Muscle of leg (tissue), 11 donors: ENCODE data around the gene CELA2A. TPM values are rescaled to one million over a fixed set of nuclear protein-coding genes. Genes with fewer than 3 reads are reported as not detected.
"Not testable (repeated sequence)": the region's sequence is repeated elsewhere in the genome, so short reads cannot be mapped to it uniquely, and the experiment has no call there.

ENCODE experiments used
- DNase-seq: peaks from one replicate; pipeline ENCODE4 v3.0.0; 2013
- H3K27ac ChIP-seq: one replicate; pipeline ENCODE4 v1.5.1; 2013; ENCODE audit warnings: mild to moderate bottlenecking, low read length, control low read depth
- H3K27me3 ChIP-seq: one replicate; pipeline ENCODE4 v1.6.1; 2013; ENCODE audit warnings: low read length; ENCODE audit not compliant: control insufficient read depth, insufficient read depth
- H3K36me3 ChIP-seq: one replicate; pipeline ENCODE4 v1.6.1; 2013; ENCODE audit warnings: low read length; ENCODE audit not compliant: control insufficient read depth, insufficient read depth
- H3K4me1 ChIP-seq: one replicate; pipeline ENCODE4 v1.6.1; 2013; ENCODE audit warnings: low read length; ENCODE audit not compliant: control insufficient read depth, insufficient read depth
- H3K4me3 ChIP-seq: one replicate; pipeline ENCODE4 v1.5.1; 2013; ENCODE audit warnings: low read length, control low read depth
- H3K9me3 ChIP-seq: replicated peaks from 2 replicates; pipeline ENCODE4 v1.6.1; 2013; ENCODE audit warnings: low read depth, low read length; ENCODE audit not compliant: control insufficient read depth
- WGBS: methylation state at CpG from one replicate; pipeline ENCODE4 v1.1.5; 2013; ENCODE audit warnings: missing lambda C conversion rate; ENCODE audit not compliant: insufficient coverage; 5-methylcytosine and 5-hydroxymethylcytosine counted together
- polyA plus RNA-seq, 8 donors: library from polyadenylated mRNA; unstranded; fragments of 120-200 nt; gene quantifications; one replicate each; pipeline versions ENCODE4 v1.2.1 to v1.2.3, GENCODE V29; 2013; ENCODE audit warnings: inconsistent platforms in 1 of 8, low replicate concordance in 1 of 8; ENCODE audit not compliant: insufficient read length in 8 of 8, insufficient read depth in 1 of 8
- total RNA-seq: library from RNA; stranded (reverse); fragments of 120-200 nt; gene quantifications from one replicate; pipeline ENCODE4 v1.2.4, GENCODE V29; 2013

CELA2A gene
- total and polyA plus RNA-seq, 9 donors, result 0.13 to 0.40 (median 0.38) TPM; not detected in 5

- no CpG with 5 or more reads among the region's 6 CpGs for WGBS
Observed at GRCh38 chr1:15482455-15482854, 25.9 kb downstream of the CELA2A start.

GRCh38 chr1:15482983-15483543 lies 26.5 kb downstream of the CELA2A start:
- WGBS, result 90% methylated on average over 8 of the region's 16 CpGs
- H3K4me3 ChIP-seq, H3K27ac ChIP-seq, H3K4me1 ChIP-seq, H3K27me3 ChIP-seq, DNase-seq, H3K9me3 ChIP-seq: not testable (repeated sequence)
- peaks cover 13% of the 10 kb centered on the region for H3K36me3 ChIP-seq

More at GRCh38 chr1:15482455-15482854, 25.9 kb downstream of the CELA2A start:
- H3K9me3 ChIP-seq, DNase-seq, H3K27ac ChIP-seq, H3K4me3 ChIP-seq, H3K27me3 ChIP-seq, H3K4me1 ChIP-seq: not testable (repeated sequence)
- H3K36me3 ChIP-seq, result peaks cover 13% of the 10 kb centered on the region

- Histone ChIP-seq H3K36me3 (peaks cover 13% of the 10 kb centered on the region), H3K27ac (no peak overlapping the region), H3K4me3 (no peak overlapping the region), H3K27me3 (no peaks in the 10 kb centered on the region), H3K4me1 (peaks cover 13% of the 10 kb centered on the region), H3K9me3 (no peaks in the 10 kb centered on the region)
- WGBS, result no CpG with 5 or more reads among the region's 2 CpGs
- no peak for DNase-seq
Observed at GRCh38 chr1:15483971-15484370, 27.4 kb downstream of the CELA2A start.

DNA sequence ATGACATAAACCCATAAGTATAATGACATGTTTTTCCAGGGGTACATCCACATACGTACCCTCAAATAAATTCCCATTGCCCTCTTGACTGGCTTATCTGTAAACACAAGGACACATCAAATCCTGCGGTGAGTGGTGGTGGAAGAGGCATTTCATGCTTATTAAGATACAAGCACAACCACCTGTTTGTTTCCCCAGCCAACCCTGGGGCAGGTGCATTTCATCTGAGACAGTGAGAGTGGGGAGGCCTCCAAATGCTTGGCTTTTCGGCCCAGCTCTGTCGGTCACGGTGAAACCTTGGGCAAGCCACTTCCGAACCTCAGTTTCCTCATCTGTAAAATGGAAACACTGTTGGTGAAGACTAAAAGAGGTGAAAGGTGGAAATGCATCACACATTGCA lies 27.9 kb downstream of the CELA2A start:
- H3K4me3 ChIP-seq, result not testable (repeated sequence)
- WGBS, result no CpG with 5 or more reads among the region's 6 CpGs

GRCh38 chr1:15485636-15486035 lies 29.1 kb downstream of the CELA2A start:
- no peaks in the 10 kb centered on the region for H3K27me3 ChIP-seq
- DNase-seq, result no peak

More for the DNA sequence above, 27.9 kb downstream of the CELA2A start:
- not testable (repeated sequence) for H3K27ac ChIP-seq, H3K9me3 ChIP-seq, DNase-seq, H3K27me3 ChIP-seq
- H3K4me1 ChIP-seq, result peaks cover 15% of the 10 kb centered on the region
- peaks cover 13% of the 10 kb centered on the region for H3K36me3 ChIP-seq

DNA sequence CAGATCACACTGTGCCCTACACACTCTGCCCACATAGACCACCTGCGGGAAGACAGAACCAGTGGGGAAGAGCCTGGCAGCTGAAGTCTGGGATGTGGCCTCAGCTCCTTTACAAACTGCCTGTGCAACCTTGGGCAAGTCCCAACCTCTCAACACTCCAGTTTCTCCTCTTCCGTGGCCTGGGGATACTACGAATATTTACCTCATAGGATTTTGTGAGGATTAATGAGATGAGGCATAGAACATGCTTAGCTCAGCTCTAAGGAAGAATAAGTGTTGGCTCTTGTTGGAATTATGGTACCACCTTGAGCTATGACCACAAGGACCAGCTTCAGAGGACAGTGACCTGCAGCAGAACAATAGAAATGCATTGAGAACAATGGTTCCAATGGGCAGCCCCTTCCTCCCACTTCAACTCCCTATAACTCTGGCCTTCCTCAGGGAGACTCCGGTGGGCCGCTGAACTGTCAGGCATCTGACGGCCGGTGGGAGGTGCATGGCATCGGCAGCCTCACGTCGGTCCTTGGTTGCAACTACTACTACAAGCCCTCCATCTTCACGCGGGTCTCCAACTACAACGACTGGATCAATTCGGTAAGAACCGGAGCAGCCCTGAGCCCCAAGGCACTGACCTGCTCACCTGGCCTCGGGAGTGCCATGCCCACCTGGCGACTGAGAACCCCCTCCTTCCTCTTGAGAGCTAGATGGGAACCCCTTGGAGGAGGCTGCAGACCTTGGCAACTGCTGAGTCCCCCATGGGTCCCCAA lies 30.5 kb downstream of the CELA2A start:
- not testable (repeated sequence) for DNase-seq, H3K4me3 ChIP-seq, H3K27me3 ChIP-seq, H3K27ac ChIP-seq, H3K9me3 ChIP-seq
- WGBS, result 93% methylated on average over 13 of the region's 17 CpGs
- H3K4me1 ChIP-seq, result peaks cover 16% of the 10 kb centered on the region
- peaks cover 14% of the 10 kb centered on the region for H3K36me3 ChIP-seq

More at GRCh38 chr1:15485636-15486035, 29.1 kb downstream of the CELA2A start:
- 83% methylated on average over 4 of the region's 6 CpGs for WGBS
- Histone ChIP-seq H3K9me3 (no peaks in the 10 kb centered on the region), H3K4me1 (peaks cover 16% of the 10 kb centered on the region), H3K27ac (no peak overlapping the region), H3K36me3 (peaks cover 13% of the 10 kb centered on the region), H3K4me3 (no peak overlapping the region)

DNA sequence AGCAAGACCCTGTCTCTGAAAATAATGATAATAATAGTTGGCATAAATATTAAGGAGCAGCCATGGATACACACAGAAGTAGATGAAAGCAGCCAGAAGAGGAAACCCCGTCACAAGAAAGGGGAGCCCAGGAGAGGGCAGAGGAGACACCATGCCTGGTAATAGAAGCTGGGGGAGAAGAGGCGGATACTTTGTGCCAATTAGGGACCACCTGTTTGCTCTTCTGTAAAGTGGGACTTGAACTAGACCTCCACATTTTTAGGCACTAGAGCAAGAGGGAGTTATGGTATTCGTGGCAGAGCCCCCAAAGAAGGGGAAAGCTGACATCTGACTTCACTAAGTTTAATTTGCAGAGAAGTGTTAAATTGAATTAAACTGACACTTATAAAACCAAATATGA lies 31.8 kb downstream of the CELA2A start:
- Histone ChIP-seq H3K9me3 (no peaks in the 10 kb centered on the region), H3K4me3 (no peak overlapping the region), H3K27ac (peak overlapping the region; percentile 18), H3K36me3 (peaks cover 22% of the 10 kb centered on the region), H3K4me1 (peaks cover 16% of the 10 kb centered on the region), H3K27me3 (no peaks in the 10 kb centered on the region)
- WGBS, result 90% methylated on average over 2 of the region's 3 CpGs
- DNase-seq, result no peak

DNA sequence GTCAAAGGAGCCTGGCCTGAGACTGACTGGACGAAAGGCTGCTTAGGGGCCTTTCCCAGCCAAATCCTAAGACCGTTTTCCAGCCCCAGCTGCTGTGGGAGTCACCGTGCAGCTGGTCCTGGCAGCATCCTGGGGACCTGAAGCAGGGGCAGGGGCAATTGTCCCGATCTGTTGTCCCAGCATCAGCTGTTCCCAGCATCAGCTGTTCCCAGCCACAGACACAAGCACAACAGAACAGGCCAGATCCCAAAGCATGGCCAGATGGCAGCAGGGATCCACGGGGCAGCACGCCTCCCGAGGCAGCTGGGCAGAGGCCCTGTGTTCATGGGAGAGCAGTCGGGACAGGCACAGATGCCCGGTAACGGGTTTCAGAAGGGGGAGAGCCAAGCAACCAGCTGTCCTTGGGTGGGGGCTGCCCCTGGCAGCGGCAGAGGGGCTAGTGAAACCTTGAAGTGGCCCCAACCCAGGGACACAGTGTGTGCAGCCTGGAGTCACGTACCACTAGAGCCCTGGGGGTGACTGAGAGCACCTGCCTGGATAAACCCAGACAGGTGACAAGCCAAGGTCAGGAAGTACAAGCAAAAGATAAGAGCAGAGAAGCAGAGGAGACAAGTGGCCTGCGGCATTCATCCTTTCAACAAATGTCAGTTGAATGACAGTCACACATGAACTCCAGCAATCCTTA lies 32.7 kb downstream of the CELA2A start:
- DNase-seq, result peak; percentile 92
- H3K27ac ChIP-seq, result peak overlapping the region; percentile 65
- peaks cover 16% of the 10 kb centered on the region for H3K4me1 ChIP-seq
- no peaks in the 10 kb centered on the region for H3K9me3 ChIP-seq
- H3K4me3 ChIP-seq, result no peak overlapping the region
- H3K36me3 ChIP-seq, result peaks cover 30% of the 10 kb centered on the region
- WGBS, result 47% methylated on average over 12 of the region's 13 CpGs
- H3K27me3 ChIP-seq, result no peaks in the 10 kb centered on the region

DNA sequence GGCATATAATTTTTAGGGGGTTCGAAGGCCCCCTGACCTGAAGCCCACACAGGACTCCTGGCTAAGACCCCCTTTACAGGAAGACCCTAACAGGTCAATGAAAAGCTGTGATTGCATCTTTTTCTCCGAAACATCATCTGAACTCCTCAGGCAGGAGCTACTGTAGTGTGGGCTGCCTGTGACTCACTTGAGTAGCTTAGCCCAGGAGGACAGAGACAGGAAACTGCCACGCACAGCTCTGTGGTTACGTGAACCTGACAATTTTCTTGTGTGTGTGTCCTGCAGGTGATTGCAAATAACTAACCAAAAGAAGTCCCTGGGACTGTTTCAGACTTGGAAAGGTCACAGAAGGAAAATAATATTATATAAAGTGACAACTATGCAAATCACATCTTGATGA lies 34.5 kb downstream of the CELA2A start:
- WGBS, result no CpG with 5 or more reads among the region's 4 CpGs
- DNase-seq, H3K27ac ChIP-seq, H3K4me3 ChIP-seq, H3K9me3 ChIP-seq, H3K27me3 ChIP-seq: not testable (repeated sequence)
- Histone ChIP-seq H3K36me3 (peaks cover 30% of the 10 kb centered on the region), H3K4me1 (peaks cover 16% of the 10 kb centered on the region)

GRCh38 chr1:15492596-15492995 lies 36.1 kb downstream of the CELA2A start:
- peaks cover 16% of the 10 kb centered on the region for H3K4me1 ChIP-seq
- DNase-seq, result no peak
- H3K27me3 ChIP-seq, result no peaks in the 10 kb centered on the region
- WGBS, result 40% methylated on average over 4 of the region's 5 CpGs
- H3K27ac ChIP-seq, result no peak overlapping the region
- no peaks in the 10 kb centered on the region for H3K9me3 ChIP-seq
- H3K4me3 ChIP-seq, result no peak overlapping the region
- H3K36me3 ChIP-seq, result peaks cover 27% of the 10 kb centered on the region
